HepG2 (cell line): ENCODE data around the gene CCL27. TPM values are rescaled to one million over a fixed set of nuclear protein-coding genes. Genes with fewer than 3 reads are reported as not detected.

ENCODE experiments used
- ELF1 ChIP-seq: sonication (generic); formaldehyde crosslinking; IDR thresholded peaks from 2 replicates; pipeline ENCODE4 v1.4.0; 2020; ENCODE audit warnings: missing genetic modification reagents
- ELF3 ChIP-seq: IDR thresholded peaks from 2 replicates; pipeline ENCODE4 v1.6.1; 2016; ENCODE audit warnings: missing genetic modification reagents, missing compliant biosample characterization
- GATA4 ChIP-seq: sonication (generic); IDR thresholded peaks from 2 replicates; pipeline ENCODE4 v1.6.1; 2016; ENCODE audit warnings: antibody characterized with exemption, low read depth, borderline replicate concordance
- HCFC1 ChIP-seq: fragments of 150-350 bp; IDR thresholded peaks from 2 replicates; pipeline ENCODE4 v1.6.1; 2014; ENCODE audit warnings: low read depth, low read length
- HES4 ChIP-seq: sonication (generic); formaldehyde crosslinking; IDR thresholded peaks from 2 replicates; pipeline ENCODE4 v1.9.0; 2021; ENCODE audit warnings: mild to moderate bottlenecking, missing genetic modification reagents, borderline replicate concordance
- HINFP ChIP-seq: sonication (generic); formaldehyde crosslinking; IDR thresholded peaks from 2 replicates; pipeline ENCODE4 v1.4.0; 2020; ENCODE audit warnings: low read depth, mild to moderate bottlenecking, missing genetic modification reagents
- KDM2A ChIP-seq: sonication (generic); formaldehyde crosslinking; IDR thresholded peaks from 2 replicates; pipeline ENCODE4 v1.4.0; 2020; ENCODE audit warnings: low read depth, missing genetic modification reagents, borderline replicate concordance
- MYC ChIP-seq: sonication (generic); formaldehyde crosslinking; IDR thresholded peaks from 2 replicates; pipeline ENCODE4 v1.9.0; 2021; ENCODE audit warnings: missing genetic modification reagents, borderline replicate concordance
- MYPOP ChIP-seq: sonication (generic); formaldehyde crosslinking; IDR thresholded peaks from 2 replicates; pipeline ENCODE4 v1.8.1; 2023; ENCODE audit warnings: mild to moderate bottlenecking, moderate library complexity, missing genetic modification reagents
- NCOA5 ChIP-seq: sonication (generic); formaldehyde crosslinking; IDR thresholded peaks from 2 replicates; pipeline ENCODE4 v1.4.0; 2020; ENCODE audit warnings: missing genetic modification reagents
- SP2 ChIP-seq: sonication (generic); formaldehyde crosslinking; IDR thresholded peaks from 2 replicates; pipeline ENCODE4 v1.5.1; 2020; ENCODE audit warnings: mild to moderate bottlenecking, missing genetic modification reagents
- SPEN ChIP-seq: sonication (generic); formaldehyde crosslinking; IDR thresholded peaks from 2 replicates; pipeline ENCODE4 v1.5.1; 2020; ENCODE audit warnings: low read depth, mild to moderate bottlenecking, missing genetic modification reagents
- ZBTB7A ChIP-seq: sonication (generic); formaldehyde crosslinking; IDR thresholded peaks from 2 replicates; pipeline ENCODE4 v1.8.0; 2022; ENCODE audit warnings: mild to moderate bottlenecking, missing genetic modification reagents
- ZNF142 ChIP-seq: sonication (generic); formaldehyde crosslinking; IDR thresholded peaks from 2 replicates; pipeline ENCODE4 v1.4.0; 2020; ENCODE audit warnings: missing genetic modification reagents
- ZNF143 ChIP-seq: sonication (generic); formaldehyde crosslinking; IDR thresholded peaks from 2 replicates; pipeline ENCODE4 v1.4.0; 2020; ENCODE audit warnings: missing genetic modification reagents
- ZNF441 ChIP-seq: sonication (generic); formaldehyde crosslinking; IDR thresholded peaks from 2 replicates; pipeline ENCODE4 v1.7.0; 2021; ENCODE audit warnings: missing genetic modification reagents, borderline replicate concordance
- ZNF746 ChIP-seq: sonication (generic); formaldehyde crosslinking; IDR thresholded peaks from 2 replicates; pipeline ENCODE4 v1.8.0; 2022; ENCODE audit warnings: mild to moderate bottlenecking, missing genetic modification reagents
- ZNF83 ChIP-seq: sonication (generic); formaldehyde crosslinking; IDR thresholded peaks from 2 replicates; pipeline ENCODE4 v1.4.0; 2020; ENCODE audit warnings: missing genetic modification reagents, mild to moderate bottlenecking, borderline replicate concordance
- polyA plus RNA-seq, 8 experiments: library from polyadenylated mRNA; depleted of rRNA in 3 of 8; stranded (reverse) in 7 of 8; unstranded in 1 of 8; fragments of >200 nt; fragmentation: Illumina TruSeq in 4 of 8; extraction: Trizol in 4 of 8; gene quantifications; 2 replicates each; pipeline versions ENCODE4 v1.2.1 to v1.2.3, GENCODE V29; 2011 to 2016; ENCODE audit warnings: low read depth in 4 of 8, missing spikeins in 1 of 8, mixed read lengths in 1 of 8; ENCODE audit not compliant: insufficient read depth in 1 of 8
- total RNA-seq, 5 experiments: library from RNA; depleted of rRNA; stranded (reverse); fragments of >200 nt; fragmentation: Illumina TruSeq; extraction: Trizol; gene quantifications; 2 replicates each; pipeline ENCODE4 v1.2.3, GENCODE V29; 2016; ENCODE audit warnings: low read depth in 1 of 5
- TF ChIP-seq, protein P1 (sequence below): sonication (generic); formaldehyde crosslinking; IDR thresholded peaks from 2 replicates; pipeline ENCODE4 v1.8.0; 2022; ENCODE audit warnings: missing genetic modification reagents, low read depth, mild to moderate bottlenecking, borderline replicate concordance
- TF ChIP-seq, protein P2 (sequence below): IDR thresholded peaks from 2 replicates; pipeline ENCODE4 v1.6.1; 2016; ENCODE audit warnings: mild to moderate bottlenecking, missing biosample characterization, missing genetic modification reagents

Gene CCL27
- total and polyA plus RNA-seq, 2 of the 13 experiments (the other 11 are each of a cell fraction or from before 2014, with no cell fraction given) = not detected

- TF ChIP-seq MYC (CRISPR knock-in tag) (peak; percentile 72), MYPOP (CRISPR knock-in tag) (peak; percentile 66), SPEN (CRISPR knock-in tag) (peak; percentile 63; the same call in 1 of the 2 replicates), HINFP (CRISPR knock-in tag) (peak; percentile 37; the same call in 1 of the 2 replicates), HCFC1 (no peak), ELF3 (CRISPR knock-in tag) (0 out of 2 replicates have a peak, but pooled peaks have one; percentile 11), SP2 (CRISPR knock-in tag) (no peak; the same call in 1 of the 2 replicates), ELF1 (no peak), ZNF142 (CRISPR knock-in tag) (no peak), GATA4 (0 out of 2 replicates have a peak, but pooled peaks have one; percentile 31), NCOA5 (no peak), ZNF83 (CRISPR knock-in tag) (no peak), ZNF746 (CRISPR knock-in tag) (peak; percentile 61; the same call in 1 of the 2 replicates), KDM2A (CRISPR knock-in tag) (peak; percentile 83), ZBTB7A (CRISPR knock-in tag) (peak; percentile 76; the same call in 1 of the 2 replicates), ZNF143 (CRISPR knock-in tag) (no peak), ZNF441 (peak; percentile 58; the same call in 1 of the 2 replicates), HES4 (peak; percentile 87)
- TF ChIP-seq, protein P1, sequence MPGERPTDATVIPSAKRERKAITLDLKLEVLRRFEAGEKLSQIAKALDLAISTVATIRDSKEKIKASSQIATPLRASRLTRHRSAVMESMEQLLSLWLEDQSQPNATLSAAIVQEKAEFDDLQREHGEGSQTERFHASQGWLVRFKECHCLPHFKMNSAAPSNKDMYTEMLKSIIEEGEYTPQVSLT (CRISPR knock-in tag) = no peak
- TF ChIP-seq, protein P2, sequence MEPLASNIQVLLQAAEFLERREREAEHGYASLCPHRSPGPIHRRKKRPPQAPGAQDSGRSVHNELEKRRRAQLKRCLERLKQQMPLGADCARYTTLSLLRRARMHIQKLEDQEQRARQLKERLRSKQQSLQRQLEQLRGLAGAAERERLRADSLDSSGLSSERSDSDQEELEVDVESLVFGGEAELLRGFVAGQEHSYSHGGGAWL (CRISPR knock-in tag) = peak; percentile 59; the same call in 1 of the 2 replicates
Measured at GRCh38 chr9:34646211-34647083, 16.0 kb downstream of the CCL27 start, which contains the start of gene GALT (continued).
